Measurements from ENCODE around the gene RUNX1. TPM values are rescaled to one million over a fixed set of nuclear protein-coding genes. Genes with fewer than 3 reads are reported as not detected.

Gene RUNX1
- polyA plus RNA-seq, 1 donor: 9.7 TPM

DNA sequence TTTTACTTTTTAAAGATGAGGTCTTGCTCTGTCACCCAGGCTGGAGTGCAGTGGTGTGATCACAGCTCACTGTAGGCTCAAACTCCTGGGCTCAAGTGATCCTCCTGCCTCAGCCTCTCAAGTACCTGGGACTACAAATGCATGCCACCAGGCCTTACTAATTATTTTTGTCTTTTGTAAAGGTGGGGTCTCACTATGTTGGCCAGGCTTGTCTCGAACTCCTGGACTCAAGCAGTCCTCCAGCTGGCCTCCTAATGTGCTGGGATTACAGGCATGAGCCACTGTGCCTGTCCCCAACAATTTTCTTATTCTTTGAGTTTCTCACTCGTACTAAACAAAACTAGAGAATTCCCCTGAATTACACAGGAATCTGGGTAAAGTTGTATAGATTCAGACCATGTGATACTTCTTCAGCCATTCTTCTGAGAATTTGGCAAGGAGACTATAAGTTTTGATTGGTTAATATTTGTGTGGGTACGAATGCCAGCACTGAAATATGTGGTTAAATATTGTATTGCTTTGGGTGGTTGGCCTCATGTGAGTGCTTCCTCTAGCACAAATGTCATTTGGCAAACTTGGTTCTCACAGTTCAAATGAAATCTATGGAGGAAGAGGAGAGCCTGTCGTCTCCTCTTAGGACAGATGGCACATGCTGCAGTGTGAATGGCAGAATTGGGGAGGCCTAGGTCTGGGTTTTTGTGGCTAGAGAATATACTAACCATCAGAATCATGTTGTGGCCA is 104.9 kb downstream of the RUNX1 start:
- no peak for DNase-seq

GRCh38 chr21:34942911-34943310 is 106.2 kb downstream of the RUNX1 start:
- no peak for DNase-seq

DNA sequence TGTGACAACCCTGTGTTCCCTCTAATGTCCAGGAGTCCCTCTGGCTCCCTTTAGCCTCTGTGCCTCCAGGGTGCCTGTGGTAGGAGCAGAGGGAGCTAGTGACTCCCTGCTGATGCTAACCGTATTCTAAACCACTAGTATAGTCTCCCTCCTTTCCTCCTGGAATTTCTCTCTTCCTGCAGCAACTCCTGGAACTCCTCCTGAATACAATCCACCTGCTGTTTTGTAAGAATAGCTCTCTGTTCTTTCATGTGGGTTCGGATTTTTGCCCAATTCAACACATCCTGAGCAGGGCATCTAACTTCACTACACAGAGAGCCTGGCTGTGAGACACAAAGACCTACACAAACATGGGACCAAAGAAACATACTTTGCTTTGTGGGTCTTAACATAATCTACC is 107.9 kb downstream of the RUNX1 start:
- DNase-seq: no peak

DNA sequence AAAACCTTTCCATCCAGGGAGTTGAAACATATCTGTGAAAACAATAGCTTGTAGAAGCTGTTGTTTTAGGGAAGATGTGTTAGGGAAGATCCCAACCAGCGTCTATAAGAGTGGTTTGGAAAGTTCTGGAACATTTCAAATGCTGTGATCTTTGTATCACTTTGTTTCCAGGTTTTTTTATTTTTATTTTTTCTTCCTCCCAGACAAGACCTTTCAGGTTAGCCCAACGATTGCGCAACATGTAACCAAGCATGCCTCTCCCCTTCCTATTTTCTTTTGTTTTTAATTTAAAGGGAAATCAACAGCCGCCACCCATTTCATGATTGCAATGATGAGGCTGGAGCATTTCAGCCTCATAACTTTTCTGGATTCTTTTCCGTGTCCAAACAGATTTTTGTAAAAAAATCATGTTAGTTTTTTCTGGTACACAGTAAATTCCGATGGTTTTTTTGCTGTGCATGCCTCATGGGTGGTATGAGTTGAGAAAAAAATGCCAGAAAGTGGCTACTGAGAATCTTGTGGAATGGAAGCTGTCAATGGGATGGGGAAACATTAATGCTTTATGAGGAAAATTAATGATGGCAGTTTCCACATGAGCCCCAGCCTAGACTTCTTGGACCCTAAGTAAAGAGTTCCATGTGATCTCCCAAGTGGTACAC is 109.3 kb downstream of the RUNX1 start:
- DNase-seq: no peak

DNA sequence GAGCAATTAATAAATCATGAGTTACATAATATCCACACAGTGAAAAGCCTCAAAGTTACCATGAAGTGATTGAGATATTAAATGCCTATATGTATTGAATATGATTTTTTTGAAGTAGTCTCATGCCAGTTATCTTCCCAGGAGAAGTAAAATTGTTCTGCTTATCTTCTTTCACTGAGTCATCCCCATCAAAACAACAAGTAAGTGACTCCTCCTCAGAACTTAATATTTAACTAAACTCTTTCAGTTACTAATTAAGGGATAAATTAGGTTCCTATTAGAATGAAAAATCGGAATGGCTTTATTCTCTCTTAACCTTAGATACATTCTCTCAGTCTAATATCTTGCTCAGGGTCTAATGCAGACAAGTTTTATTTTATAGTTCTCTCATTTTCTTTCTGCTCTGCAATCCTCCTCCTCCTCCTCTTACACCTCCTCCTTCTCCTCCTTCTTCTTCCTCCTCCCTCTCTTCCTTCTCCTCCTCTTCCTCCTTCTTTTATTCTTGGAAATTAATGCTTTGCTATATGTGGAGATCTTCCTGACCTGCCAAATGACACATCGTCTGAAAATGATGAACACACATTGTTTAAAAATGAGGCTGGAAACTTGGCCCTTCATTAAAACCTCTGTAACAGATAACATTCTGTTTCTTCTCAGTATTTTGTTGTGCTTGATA is 110.9 kb downstream of the RUNX1 start:
- no peak for DNase-seq

GRCh38 chr21:34936883-34937563 is 112.1 kb downstream of the RUNX1 start:
- DNase-seq: no peak

GRCh38 chr21:34936371-34936789 is 112.7 kb downstream of the RUNX1 start:
- DNase-seq: no peak

GRCh38 chr21:34935898-34936297 is 113.2 kb downstream of the RUNX1 start:
- no peak for DNase-seq

GRCh38 chr21:34935452-34935851 is 113.7 kb downstream of the RUNX1 start:
- DNase-seq: no peak

DNA sequence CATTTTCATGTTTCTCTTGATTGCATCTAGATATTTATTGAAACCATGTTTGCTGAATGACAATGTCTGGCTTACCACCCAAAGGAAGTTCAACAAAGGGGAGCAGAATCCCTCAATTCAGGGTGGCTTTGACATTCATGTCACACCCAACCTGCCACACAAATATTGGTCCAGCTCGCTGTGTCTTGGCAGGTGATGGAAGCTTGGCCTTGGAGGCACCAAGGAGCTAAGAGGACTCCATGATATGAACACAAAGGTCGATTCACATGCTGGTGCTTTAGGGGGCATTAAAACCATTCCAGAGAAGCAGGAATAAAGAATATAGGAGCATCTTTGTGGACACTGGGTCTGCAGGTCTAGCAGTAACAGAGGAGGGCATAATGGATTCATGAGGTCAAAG is 114.8 kb downstream of the RUNX1 start:
- DNase-seq: no peak

GRCh38 chr21:34933609-34934335 is 115.3 kb downstream of the RUNX1 start:
- DNase-seq: no peak

DNA sequence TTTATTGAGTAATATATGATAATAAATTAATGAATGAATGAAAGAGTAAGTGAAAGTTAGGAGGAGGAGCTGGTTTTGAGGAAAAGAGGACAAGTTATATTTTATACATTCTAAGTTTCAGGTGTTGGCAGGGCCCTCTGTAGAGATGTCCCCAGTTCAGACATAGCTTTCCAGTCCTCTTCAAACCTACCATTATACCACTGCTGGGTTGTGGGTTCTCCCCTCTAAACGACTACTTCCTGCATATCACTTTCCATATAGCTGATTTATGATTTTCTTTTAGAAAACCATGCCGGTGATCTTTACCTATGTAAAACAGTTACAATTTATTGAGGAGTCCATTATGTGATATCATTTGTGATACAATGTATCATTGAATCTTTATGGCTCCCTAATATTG is 116.9 kb downstream of the RUNX1 start:
- DNase-seq: no peak

- no peak for DNase-seq
These were observed 118.1 kb downstream of the RUNX1 start for GRCh38 chr21:34930971-34931370.

DNA sequence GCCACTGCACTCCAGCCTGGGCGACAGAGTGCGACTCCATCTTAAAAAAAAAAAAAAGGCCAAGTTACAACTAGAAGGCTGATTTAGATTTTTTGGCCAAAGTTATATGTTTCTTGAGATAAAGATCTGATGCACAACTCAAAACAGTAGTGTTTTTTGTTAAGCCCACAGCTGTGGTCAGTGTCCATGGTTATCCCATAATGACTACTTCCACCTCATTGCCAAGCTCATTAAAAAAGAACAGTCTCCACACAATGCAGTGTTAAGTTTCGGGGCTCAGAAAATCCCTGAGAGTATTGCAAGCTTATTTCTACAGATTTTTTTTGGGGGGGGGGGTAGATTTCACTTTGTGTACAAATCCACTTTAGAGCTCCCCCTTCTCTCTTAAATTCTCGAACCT is 120.5 kb downstream of the RUNX1 start:
- DNase-seq: no peak

DNA sequence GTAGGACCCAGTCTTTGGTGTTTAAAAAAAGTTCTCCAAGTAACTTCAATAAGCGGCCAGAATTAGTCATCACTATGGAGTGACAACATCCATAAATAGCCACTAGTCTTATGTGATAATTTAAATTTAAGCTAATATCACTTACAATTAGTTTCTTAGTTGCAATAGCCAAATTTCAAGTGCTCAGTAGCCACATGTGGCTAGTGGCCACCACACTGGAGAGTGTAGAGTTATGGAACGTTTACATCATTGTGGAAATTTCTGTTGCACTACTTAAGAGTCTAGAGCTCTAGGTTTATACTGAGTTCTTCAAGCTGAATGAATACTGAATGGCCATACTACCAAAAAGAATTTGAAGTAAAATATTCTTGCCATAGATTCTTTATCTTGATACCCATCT is 121.1 kb downstream of the RUNX1 start:
- no peak for DNase-seq

GRCh38 chr21:34926803-34927467 is 122.2 kb downstream of the RUNX1 start:
- DNase-seq: no peak

DNA sequence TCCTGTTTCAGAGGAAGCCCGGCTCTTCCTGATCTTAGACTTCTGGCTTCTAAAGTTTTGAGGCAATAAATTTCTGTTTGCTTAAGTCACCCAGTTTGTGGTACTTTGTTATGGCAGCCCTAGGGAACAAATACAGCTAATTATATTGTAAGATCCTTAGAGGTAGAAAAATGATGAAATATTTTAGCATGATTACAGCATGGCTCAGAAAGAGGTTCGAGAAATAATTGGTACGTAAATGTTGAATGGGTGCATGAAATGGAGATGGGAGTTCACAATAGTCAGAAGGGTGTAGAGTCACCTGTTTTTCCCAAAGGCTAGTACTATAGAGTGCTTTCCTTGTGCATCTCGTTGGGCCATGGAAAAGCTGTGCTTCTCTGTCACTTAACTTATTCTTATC is 123.5 kb downstream of the RUNX1 start:
- no peak for DNase-seq

- no peak for DNase-seq
These were observed 124.2 kb downstream of the RUNX1 start for GRCh38 chr21:34924771-34925419.

- no peak for DNase-seq
These were observed 124.9 kb downstream of the RUNX1 start for GRCh38 chr21:34924194-34924593.

- DNase-seq: no peak
These were observed 125.5 kb downstream of the RUNX1 start for GRCh38 chr21:34923626-34924025.

- DNase-seq: no peak
These were observed 125.9 kb downstream of the RUNX1 start for GRCh38 chr21:34923202-34923601.

All from hindlimb muscle (tissue), 1 donor.